Measurements from ENCODE around the gene COX15. TPM values are rescaled to one million over a fixed set of nuclear protein-coding genes. Genes with fewer than 3 reads are reported as not detected.

Gene COX15
- polyA plus RNA-seq, 1 donor (not counting 4 experiments of a cell fraction or from before 2014, with no cell fraction given): 27.1 TPM

DNA sequence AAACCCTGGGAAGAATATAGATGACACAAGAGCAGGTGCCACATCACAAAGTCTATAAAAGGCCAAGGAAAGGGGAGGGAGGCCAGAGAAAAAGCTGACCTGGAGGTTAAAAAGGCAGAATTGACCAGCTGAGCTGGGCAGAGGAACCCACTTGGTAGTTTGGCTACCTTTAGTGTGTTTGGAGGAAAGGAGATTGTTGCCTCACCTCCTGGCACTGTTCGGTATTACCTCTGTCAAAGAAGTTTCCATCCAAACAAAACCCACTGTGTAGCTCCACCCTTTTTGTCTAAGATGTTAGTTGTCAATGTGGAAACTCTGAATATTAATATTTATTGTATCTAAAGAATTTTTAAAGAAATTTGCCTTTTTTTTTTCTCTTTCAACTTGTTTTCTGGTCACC is 49.2 kb downstream of the COX15 start:
- DNase-seq (ENCODE audit: low read depth, low spot score) (no peak), FAIRE-seq (peak; percentile 39)
- H3K9me1 ChIP-seq (ENCODE audit: control insufficient read depth, extremely low read depth, insufficient read depth, low read length): no peaks in the 10 kb centered on the region
- dilution Hi-C loops (cut with MboI; ENCODE audit: extremely low pct_ligation_motif_present, low sequenced_read_pairs): no loop called here
- peaks cover 5% of the 10 kb centered on the region for H3K79me2 ChIP-seq (ENCODE audit: control insufficient read depth, insufficient read depth, low read length)
- no peak overlapping the region for H3K4me3 ChIP-seq (ENCODE audit: control insufficient read depth in 2 of 3, extremely low read depth in 1 of 3, insufficient read depth in 2 of 3, low read depth in 1 of 3, low read length in 3 of 3)
- H3K27me3 ChIP-seq (ENCODE audit: control insufficient read depth, extremely low read depth, insufficient read depth, low read length): no peaks in the 10 kb centered on the region
- H3K9me3 ChIP-seq (ENCODE audit: control insufficient read depth, low read depth, low read length): no peaks in the 10 kb centered on the region
- TF ChIP-seq EZH2 (IDR thresholded peaks at IDR 0.05; ENCODE audit: low read length): no peak
- TF ChIP-seq CTCF (optimal IDR thresholded peaks at IDR 0.05 in 1 of 3, IDR thresholded peaks at IDR 0.05 in 1 of 3, conservative IDR thresholded peaks at IDR 0.05 in 1 of 3; ENCODE audit: extremely low read depth in 1 of 3, insufficient read depth in 2 of 3, low read length in 3 of 3): peak; percentile 35 to 58 (median 49)
- H4K20me1 ChIP-seq (ENCODE audit: control insufficient read depth, extremely low read depth, insufficient read depth, low read length): no peaks in the 10 kb centered on the region
- H3K4me2 ChIP-seq (ENCODE audit: control insufficient read depth, extremely low read depth, insufficient read depth, low read depth, low read length): no peak overlapping the region
- H3K4me1 ChIP-seq (ENCODE audit: control insufficient read depth, extremely low read depth, insufficient read depth, low read length): peaks cover 34% of the 10 kb centered on the region
- H3K9ac ChIP-seq (ENCODE audit: control insufficient read depth, extremely low read depth, insufficient read depth, low read length): no peak overlapping the region
- H2AFZ ChIP-seq (ENCODE audit: control insufficient read depth, low read length): no peak overlapping the region
- peaks cover 15 to 18% of the 10 kb centered on the region in 2 experiments for H3K36me3 ChIP-seq (ENCODE audit: control insufficient read depth in 2 of 2, extremely low read depth in 1 of 2, insufficient read depth in 2 of 2, low read length in 2 of 2)
- H3K27ac ChIP-seq (ENCODE audit: control insufficient read depth, insufficient read depth, low read length): no peak overlapping the region

Other genes with a start within 250 kb of the COX15 start
- not detected in 3 replicates for gene NKX2-3, start 199.2 kb downstream of the COX15 start, polyA plus RNA-seq
- gene SLC25A28, start 111.7 kb downstream of the COX15 start, polyA plus RNA-seq: 35.7 to 70.4 TPM (median 52.3 TPM) in 3 replicates
- gene ENTPD7, start 72.6 kb downstream of the COX15 start, polyA plus RNA-seq: 18.1 to 21.3 TPM (median 20.9 TPM) in 3 replicates
- 16.7 to 29.5 TPM (median 24.3 TPM) in 3 replicates for gene CUTC, start 107 bp upstream of the COX15 start, polyA plus RNA-seq
- 2.3 to 3.3 TPM (median 2.5 TPM) in 3 replicates for gene ABCC2, start 50.5 kb upstream of the COX15 start, polyA plus RNA-seq

All from keratinocyte (primary cell).